H1 (cell line): ENCODE results near the gene ACSF3. TPM values are rescaled to one million over a fixed set of nuclear protein-coding genes. Genes with fewer than 3 reads are reported as not detected.

Experiments used
- CTCF ChIA-PET: fragments of 300-600 bp; sonication (Branson Sonifier 250); formaldehyde crosslinking; loops from one replicate; lab custom pipeline; 2021; ENCODE audit not compliant: partially characterized antibody; lab: Charles Lee
- POLR2A ChIA-PET: fragments of 300-600 bp; sonication (Branson Sonifier 250); formaldehyde crosslinking; loops from one replicate; lab custom pipeline; 2021; ENCODE audit warnings: inconsistent platforms; ENCODE audit not compliant: partially characterized antibody; lab: Charles Lee
- DNase-seq, 2 experiments: peaks; one replicate each; pipeline versions ENCODE4 v3.0.0 to v3.0.0-alpha.2; 2010 to 2022; ENCODE audit warnings: low spot score in 2 of 2, low read depth in 1 of 2, mixed read lengths in 1 of 2
- FAIRE-seq: peaks from 2 replicates; lab custom pipeline; 2011; peaks lifted over from hg19 to GRCh38; lab: Jason Lieb, UNC
- H2AFZ ChIP-seq: 2 replicates; pipeline ENCODE4 v1.8.1; 2012; ENCODE audit warnings: low read length, inconsistent platforms
- H2AK5ac ChIP-seq: 2 replicates; pipeline ENCODE4 v1.6.1; 2013; ENCODE audit warnings: low read depth, low read length
- H2BK120ac ChIP-seq: replicated peaks from 2 replicates; pipeline ENCODE3; 2013; ENCODE audit warnings: low read depth, low read length, inconsistent platforms
- H2BK12ac ChIP-seq: 2 replicates; pipeline ENCODE4 v1.6.1; 2013; ENCODE audit warnings: low read depth, low read length
- H2BK15ac ChIP-seq: 2 replicates; pipeline ENCODE4 v1.6.1; 2013; ENCODE audit warnings: low read length
- H2BK20ac ChIP-seq: 2 replicates; pipeline ENCODE4 v1.6.1; 2013; ENCODE audit warnings: low read length
- H2BK5ac ChIP-seq: 2 replicates; pipeline ENCODE4 v1.6.1; 2013; ENCODE audit warnings: low read depth, low read length
- H3K14ac ChIP-seq: 2 replicates; pipeline ENCODE4 v1.6.1; 2013; ENCODE audit warnings: inconsistent platforms; ENCODE audit not compliant: insufficient read length
- H3K18ac ChIP-seq: 2 replicates; pipeline ENCODE4 v1.6.1; 2013; ENCODE audit warnings: low read length; ENCODE audit errors: extremely low read depth
- H3K23ac ChIP-seq: 2 replicates; pipeline ENCODE4 v1.6.1; 2013; ENCODE audit warnings: inconsistent platforms; ENCODE audit not compliant: insufficient read length
- H3K23me2 ChIP-seq: 2 replicates; pipeline ENCODE4 v1.6.1; 2013; ENCODE audit warnings: low read depth, low read length
- H3K27ac ChIP-seq: 2 replicates; pipeline ENCODE4 v1.6.1; 2011; ENCODE audit warnings: low read depth, low read length, inconsistent platforms
- H3K27me3 ChIP-seq, 4 experiments: replicated peaks in 1 of 4; 1 replicate in 1 of 4; 2 replicates in 3 of 4; pipeline versions ENCODE4 v1.6.1 to v1.8.1; 2011 to 2013; ENCODE audit warnings: low read length in 3 of 4, mild to moderate bottlenecking in 3 of 4, inconsistent platforms in 2 of 4, mixed read lengths in 2 of 4, moderate library complexity in 1 of 4; ENCODE audit not compliant: control insufficient read depth in 3 of 4, insufficient read depth in 3 of 4; ENCODE audit errors: extremely low read depth in 1 of 4
- H3K36me3 ChIP-seq, 4 experiments: 2 replicates each; pipeline versions ENCODE4 v1.6.1 to v1.8.1; 2011 to 2013; ENCODE audit warnings: mild to moderate bottlenecking in 4 of 4, low read length in 3 of 4, moderate library complexity in 2 of 4, control low read depth in 1 of 4, inconsistent platforms in 1 of 4; ENCODE audit not compliant: insufficient read depth in 4 of 4, control insufficient read depth in 2 of 4
- H3K4ac ChIP-seq: replicated peaks from 2 replicates; pipeline ENCODE3; 2013; ENCODE audit warnings: low read length, low read depth, mixed read lengths, inconsistent platforms; ENCODE audit not compliant: insufficient read length
- H3K4me1 ChIP-seq, 4 experiments: replicated peaks in 1 of 4; 1 replicate in 1 of 4; 2 replicates in 3 of 4; pipeline versions ENCODE4 v1.6.1 to v1.8.1; 2011 to 2013; ENCODE audit warnings: low read length in 3 of 4, inconsistent platforms in 2 of 4, mixed read lengths in 1 of 4; ENCODE audit not compliant: insufficient read depth in 4 of 4, control insufficient read depth in 3 of 4
- H3K4me2 ChIP-seq, 2 experiments: 2 replicates each; pipeline versions ENCODE4 v1.6.1 to v1.8.1; 2011 to 2013; ENCODE audit warnings: low read depth in 2 of 2, low read length in 2 of 2, control low read depth in 1 of 2, inconsistent platforms in 1 of 2, mild to moderate bottlenecking in 1 of 2; ENCODE audit not compliant: insufficient read depth in 1 of 2
- H3K4me3 ChIP-seq, 4 experiments: fragments of 200-600, 300-600 bp in 1 of 4; sonication (generic), shearing (Covaris generic), sonication (Bioruptor Twin) in 1 of 4; 2 replicates each; pipeline versions ENCODE4 v1.5.1 to v1.8.1; 2011 to 2016; ENCODE audit warnings: low read length in 4 of 4, low read depth in 3 of 4, control low read depth in 2 of 4, inconsistent platforms in 2 of 4, mild to moderate bottlenecking in 2 of 4, mixed read lengths in 1 of 4, moderate library complexity in 1 of 4; ENCODE audit not compliant: insufficient read depth in 2 of 4; ENCODE audit errors: extremely low read depth in 1 of 4
- H3K56ac ChIP-seq: replicated peaks from 2 replicates; pipeline ENCODE3; 2013; ENCODE audit warnings: low read depth, mild to moderate bottlenecking, mixed read lengths, low read length, inconsistent platforms; ENCODE audit not compliant: insufficient read length
- H3K79me1 ChIP-seq: 2 replicates; pipeline ENCODE4 v1.6.1; 2013; ENCODE audit warnings: low read depth, low read length, control low read depth
- H3K79me2 ChIP-seq, 2 experiments: 2 replicates each; pipeline versions ENCODE4 v1.6.1 to v1.8.1; 2012 to 2013; ENCODE audit warnings: low read length in 2 of 2, mild to moderate bottlenecking in 2 of 2, inconsistent platforms in 1 of 2; ENCODE audit not compliant: insufficient read depth in 2 of 2, control insufficient read depth in 1 of 2
- H3K9ac ChIP-seq, 4 experiments: replicated peaks in 1 of 4; 1 replicate in 1 of 4; 2 replicates in 3 of 4; pipeline versions ENCODE4 v1.6.1 to v1.8.1; 2011 to 2013; ENCODE audit warnings: low read depth in 3 of 4, low read length in 3 of 4, control low read depth in 2 of 4, mild to moderate bottlenecking in 2 of 4, moderate library complexity in 2 of 4, inconsistent platforms in 1 of 4; ENCODE audit errors: extremely low read depth in 1 of 4
- H3K9me3 ChIP-seq, 2 experiments: 2 replicates each; pipeline versions ENCODE4 v1.6.1 to v1.8.1; 2012 to 2013; ENCODE audit warnings: mild to moderate bottlenecking in 2 of 2, moderate library complexity in 2 of 2, control low read depth in 1 of 2, inconsistent platforms in 1 of 2, low read depth in 1 of 2, low read length in 1 of 2, mixed read lengths in 1 of 2; ENCODE audit not compliant: insufficient read depth in 2 of 2
- H4K20me1 ChIP-seq, 2 experiments: replicated peaks in 1 of 2; 2 replicates each; pipeline versions ENCODE3 to v1.8.1; 2011 to 2013; ENCODE audit warnings: inconsistent platforms in 2 of 2, low read length in 2 of 2, mild to moderate bottlenecking in 1 of 2; ENCODE audit not compliant: insufficient read depth in 2 of 2, control insufficient read depth in 1 of 2
- H4K5ac ChIP-seq: 2 replicates; pipeline ENCODE4 v1.6.1; 2013; ENCODE audit warnings: low read length, low read depth, mixed read lengths, inconsistent platforms; ENCODE audit not compliant: insufficient read length
- H4K8ac ChIP-seq: 2 replicates; pipeline ENCODE4 v1.8.0; 2013; ENCODE audit warnings: mild to moderate bottlenecking, moderate library complexity, low read length, inconsistent platforms; ENCODE audit not compliant: insufficient read depth; ENCODE audit errors: extremely low read depth
- H4K91ac ChIP-seq: replicated peaks from 2 replicates; pipeline ENCODE3; 2013; ENCODE audit warnings: low read length, mixed read lengths, inconsistent platforms; ENCODE audit not compliant: insufficient read length
- CBX5 ChIP-seq: fragments of 300-800, 300-1000 bp; sonication (generic); IDR thresholded peaks from 2 replicates; pipeline ENCODE4 v1.7.1; 2016; ENCODE audit warnings: antibody characterized with exemption, low read length, low read depth
- CBX8 ChIP-seq: fragments of 300-800, 300-1000 bp; sonication (generic); IDR thresholded peaks from 2 replicates; pipeline ENCODE4 v1.7.1; 2016; ENCODE audit warnings: low read depth, low read length, borderline replicate concordance
- CTBP2 ChIP-seq: IDR thresholded peaks from 2 replicates; pipeline ENCODE4 v1.7.0; 2011; ENCODE audit warnings: borderline replicate concordance, mild to moderate bottlenecking, moderate library complexity, mixed read lengths, low read length; ENCODE audit not compliant: insufficient read depth, insufficient read length
- EGR1 ChIP-seq: IDR thresholded peaks from 2 replicates; pipeline ENCODE4 v1.6.1; 2011; ENCODE audit warnings: low read depth, low read length, borderline replicate concordance
- GABPA ChIP-seq: IDR thresholded peaks from 2 replicates; pipeline ENCODE4 v1.6.1; 2011; ENCODE audit warnings: mild to moderate bottlenecking, low read length, moderate library complexity, borderline replicate concordance; ENCODE audit not compliant: insufficient read depth
- HDAC6 ChIP-seq: IDR thresholded peaks from one replicate; pipeline ENCODE4 v1.7.1; 2012; ENCODE audit warnings: low read depth, mild to moderate bottlenecking, inconsistent platforms, low read length, moderate library complexity
- KDM1A ChIP-seq: fragments of 200-600, 300-600 bp; sonication (generic); IDR thresholded peaks from 2 replicates; pipeline ENCODE4 v1.7.1; 2016; ENCODE audit warnings: mild to moderate bottlenecking, low read length, borderline replicate concordance
- SIN3A ChIP-seq, 2 experiments: IDR thresholded peaks in 1 of 2; conservative IDR thresholded peaks in 1 of 2; 2 replicates each; pipeline ENCODE4 v1.6.1; 2011 to 2012; ENCODE audit warnings: low read length in 2 of 2, improper control_type of control experiment in 1 of 2, low read depth in 1 of 2, mild to moderate bottlenecking in 1 of 2
- SP2 ChIP-seq: IDR thresholded peaks from 2 replicates; pipeline ENCODE4 v1.6.1; 2012; ENCODE audit warnings: mild to moderate bottlenecking, low read length, inconsistent platforms
- SUZ12 ChIP-seq: fragments of 200-600 bp; sonication (generic); IDR thresholded peaks from 2 replicates; pipeline ENCODE4 v1.6.1; 2012; ENCODE audit warnings: mild to moderate bottlenecking, inconsistent platforms, low read length, moderate library complexity, mixed read lengths
- YY1 ChIP-seq: IDR thresholded peaks from 2 replicates; pipeline ENCODE4 v1.6.1; 2011; ENCODE audit warnings: low read depth, mild to moderate bottlenecking, low read length
- WGBS, 2 experiments: shearing (Covaris generic) in 1 of 2; methylation state at CpG; one replicate each; pipeline versions ENCODE4 v1.1.6 to v1.1.7; 2013 to 2015; ENCODE audit warnings: low lambda C conversion rate in 2 of 2, mixed read lengths in 2 of 2, inconsistent platforms in 1 of 2, low coverage in 1 of 2, missing lambda C conversion rate in 1 of 2; ENCODE audit not compliant: insufficient replicate concordance in 2 of 2, insufficient coverage in 1 of 2, insufficient read length in 1 of 2; ENCODE audit errors: extremely low coverage in 1 of 2, missing lambda C conversion rate in 1 of 2; 5-methylcytosine and 5-hydroxymethylcytosine counted together
- polyA plus RNA-seq, 7 experiments: library from polyadenylated mRNA; depleted of rRNA in 3 of 7; stranded (reverse) in 5 of 7; unstranded in 2 of 7; fragments of >200 nt in 5 of 7; fragments of 200-250 nt in 2 of 7; gene quantifications; 1 replicate in 5 of 7; 2 replicates in 1 of 7; 4 replicates in 1 of 7; pipeline versions ENCODE4 v1.2.1 to v1.2.3, GENCODE V29; 2011 to 2013; ENCODE audit warnings: missing spikeins in 2 of 7, mixed read lengths in 2 of 7
- total RNA-seq: library from RNA; stranded (reverse); fragmentation: NEBNext Ultra II Directional; extraction: Animal tissue kit (Norgen Biotek cat#: 25700); gene quantifications from 2 replicates; pipeline ENCODE4 v1.2.1, GENCODE V29; 2021
- TF ChIP-seq, protein P1 (sequence below): IDR thresholded peaks from 2 replicates; pipeline ENCODE4 v1.6.1; 2012; ENCODE audit warnings: inconsistent platforms
- TF ChIP-seq, protein P2 (sequence below): IDR thresholded peaks from 2 replicates; pipeline ENCODE4 v1.6.1; 2011; ENCODE audit warnings: low read depth, mild to moderate bottlenecking, low read length; ENCODE audit not compliant: insufficient read depth

The ACSF3 gene
- total and polyA plus RNA-seq, 2 of the 8 experiments (the other 6 are each of a cell fraction or from before 2014, with no cell fraction given): 15.6 to 22.9 TPM

DNA sequence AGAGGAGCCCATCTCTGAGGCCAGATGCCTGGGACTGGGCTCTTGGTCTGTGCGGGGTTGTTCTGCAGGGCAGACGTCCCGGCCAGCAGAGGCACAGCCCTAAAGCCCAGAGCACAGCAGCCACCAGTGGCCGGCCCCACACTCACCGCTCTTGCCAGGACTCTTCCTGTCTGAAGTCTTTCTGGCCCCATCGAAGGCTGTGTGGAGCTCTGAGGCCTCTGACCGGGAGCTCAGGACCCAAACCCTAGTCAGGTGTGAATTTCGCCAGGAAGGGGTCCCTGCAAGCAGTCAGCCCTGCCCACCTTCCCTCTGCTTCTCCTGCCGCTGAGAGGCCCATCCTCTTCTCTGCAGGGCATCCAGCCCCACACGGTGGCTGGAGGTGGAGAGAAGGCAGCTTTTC is 10.7 kb downstream of the ACSF3 start:
- Histone ChIP-seq H2BK120ac (no peak overlapping the region), H3K79me1 (peaks cover 8% of the 10 kb centered on the region; the same call in 1 of the 2 replicates), H3K27me3 (no peaks in the 10 kb centered on the region), H2BK12ac (no peak overlapping the region), H4K91ac (no peak overlapping the region), H3K27ac (no peak overlapping the region), H3K56ac (no peak overlapping the region), H3K9ac (no peak overlapping the region), H3K14ac (no peak overlapping the region), H3K4me3 (no peak overlapping the region), H3K4me1 (no peaks in the 10 kb centered on the region), H3K79me2 (peaks cover 0 to 4% of the 10 kb centered on the region in 2 experiments; a peak in 1 of 4 replicates), H3K36me3 (peaks cover 0 to 19% (median 11%) of the 10 kb centered on the region in 4 experiments; a peak in 6 of 8 replicates), H2BK5ac (no peak overlapping the region), H3K9me3 (no peaks in the 10 kb centered on the region), H4K5ac (no peak overlapping the region), H3K23ac (no peak overlapping the region), H4K8ac (no peak overlapping the region; the same call in 1 of the 2 replicates), H4K20me1 (peaks cover 2 to 7% of the 10 kb centered on the region in 2 experiments), H3K18ac (no peak overlapping the region), H2BK15ac (no peak overlapping the region), H2AFZ (no peak overlapping the region), H3K23me2 (no peaks in the 10 kb centered on the region), H2AK5ac (no peak overlapping the region), H3K4me2 (no peak overlapping the region), H2BK20ac (no peak overlapping the region), H3K4ac (no peak overlapping the region)
- ChIA-PET CTCF (interaction anchor here (1.2 to 1.9 kb wide), 2 partner anchors 10 to 66 kb away, joined by 3 to 6 read pairs; partner anchors contain the start of gene ACSF3), POLR2A (interaction anchor here (3.3 kb wide), 1 partner anchor 11 kb away, joined by 12 read pairs; no protein-coding TSS in a partner anchor)
- WGBS, 2 experiments: 90% methylated on average over 9 of the region's 10 CpGs; no CpG with 5 or more reads in 1 of the 2 experiments
- no peak for FAIRE-seq
- no peak for DNase-seq
- TF ChIP-seq, protein P1, sequence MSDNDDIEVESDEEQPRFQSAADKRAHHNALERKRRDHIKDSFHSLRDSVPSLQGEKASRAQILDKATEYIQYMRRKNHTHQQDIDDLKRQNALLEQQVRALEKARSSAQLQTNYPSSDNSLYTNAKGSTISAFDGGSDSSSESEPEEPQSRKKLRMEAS: no peak
- TF ChIP-seq HDAC6 (no peak), GABPA (no peak), CBX8 (no peak), KDM1A (no peak), CTBP2 (no peak), EGR1 (no peak), CBX5 (no peak), SIN3A (conservative IDR thresholded peaks at IDR 0.05 in 1 of 2, IDR thresholded peaks at IDR 0.05 in 1 of 2; ENCODE audit: low read depth in 1 of 2, low read length in 2 of 2) (no peak), SUZ12 (no peak), YY1 (no peak), SP2 (no peak)
- TF ChIP-seq, protein P2, sequence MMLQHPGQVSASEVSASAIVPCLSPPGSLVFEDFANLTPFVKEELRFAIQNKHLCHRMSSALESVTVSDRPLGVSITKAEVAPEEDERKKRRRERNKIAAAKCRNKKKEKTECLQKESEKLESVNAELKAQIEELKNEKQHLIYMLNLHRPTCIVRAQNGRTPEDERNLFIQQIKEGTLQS: no peak
